GF-D8 (cell line): Measurements from ENCODE around the gene CASZ1.

Experiments used
- DNase-seq: peaks from one replicate; lab custom pipeline; 2025; lab: John Stamatoyannopoulos, UW

CASZ1 gene

GRCh38 chr1:10824821-10825540, 28.5 kb upstream of the CASZ1 start:
- no peak for DNase-seq

- no peak for DNase-seq
These were observed 26.6 kb upstream of the CASZ1 start for GRCh38 chr1:10823000-10823401.

- DNase-seq, result no peak
These were observed 24.9 kb upstream of the CASZ1 start for GRCh38 chr1:10821388-10821787.

GRCh38 chr1:10820422-10820821, 24.0 kb upstream of the CASZ1 start:
- DNase-seq, result no peak

- no peak for DNase-seq
These were observed 22.9 kb upstream of the CASZ1 start for GRCh38 chr1:10819198-10819901.

GRCh38 chr1:10818262-10819197, 22.1 kb upstream of the CASZ1 start:
- DNase-seq, result no peak

- DNase-seq, result no peak
These were observed 20.4 kb upstream of the CASZ1 start for GRCh38 chr1:10816743-10817369.

GRCh38 chr1:10816233-10816632, 19.8 kb upstream of the CASZ1 start:
- no peak for DNase-seq

GRCh38 chr1:10815858-10816195, 19.4 kb upstream of the CASZ1 start:
- no peak for DNase-seq

- no peak for DNase-seq
These were observed 18.8 kb upstream of the CASZ1 start for GRCh38 chr1:10814976-10815857.

GRCh38 chr1:10814312-10814711, 17.9 kb upstream of the CASZ1 start:
- DNase-seq, result no peak

GRCh38 chr1:10813799-10814198, 17.4 kb upstream of the CASZ1 start:
- DNase-seq, result no peak

- no peak for DNase-seq
These were observed 16.0 kb upstream of the CASZ1 start for GRCh38 chr1:10812387-10812915.

- DNase-seq, result no peak
These were observed 12.0 kb upstream of the CASZ1 start for GRCh38 chr1:10808441-10808840.

GRCh38 chr1:10806966-10807365, 10.5 kb upstream of the CASZ1 start:
- DNase-seq, result no peak

- no peak for DNase-seq
These were observed 7.8 kb upstream of the CASZ1 start for GRCh38 chr1:10803971-10804820.

- no peak for DNase-seq
These were observed 6.7 kb upstream of the CASZ1 start for GRCh38 chr1:10802944-10803715.

GRCh38 chr1:10800778-10801177, 4.3 kb upstream of the CASZ1 start:
- DNase-seq, result no peak

GRCh38 chr1:10799726-10800125, 3.3 kb upstream of the CASZ1 start:
- no peak for DNase-seq
